Choroid plexus epithelial cell (primary cell): Measurements from ENCODE around the gene AMDHD1.

Experiments used
- DNase-seq: peaks from one replicate; pipeline ENCODE4 v3.0.0-alpha.2; 2010; ENCODE audit warnings: low read depth
- H3K4me3 ChIP-seq: 2 replicates; pipeline ENCODE4 v1.5.1; 2011; ENCODE audit warnings: low read depth, mild to moderate bottlenecking, control low read depth, low read length, moderate library complexity
- TF ChIP-seq, protein P1 (sequence below): conservative IDR thresholded peaks from 2 replicates; pipeline ENCODE4 v1.5.1; 2011; ENCODE audit warnings: low read depth, mild to moderate bottlenecking, control low read depth, inconsistent platforms, low read length, moderate library complexity

AMDHD1 gene

DNA sequence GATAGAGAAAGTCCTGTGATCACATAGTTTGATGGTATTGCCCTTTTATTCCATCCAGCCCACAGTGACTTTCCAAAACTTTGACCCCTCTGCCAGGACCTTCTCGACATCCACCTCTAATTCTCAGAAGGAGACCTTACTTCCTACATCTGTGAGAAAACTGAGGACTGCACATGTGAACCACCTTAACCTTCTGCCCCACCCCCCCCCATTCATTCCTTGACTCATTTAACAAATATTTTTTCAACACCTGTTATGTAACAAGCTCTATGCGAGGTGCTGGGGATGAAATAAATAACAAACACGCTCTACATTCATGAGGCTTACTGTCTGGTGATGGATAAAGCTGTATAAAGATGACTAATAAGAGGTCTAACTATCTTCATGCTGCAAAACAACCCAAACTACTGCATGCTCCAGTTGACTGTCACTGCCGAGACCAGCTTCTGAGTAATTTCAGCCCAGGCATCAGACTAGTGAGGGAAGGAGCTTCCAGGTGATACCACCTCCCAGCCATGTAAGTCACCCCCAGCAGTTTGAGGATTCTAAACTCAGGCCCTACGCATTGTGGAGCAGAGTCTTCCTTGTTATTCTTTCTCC is 54.9 kb downstream of the AMDHD1 start:
- H3K4me3 ChIP-seq: no peak overlapping the region
- DNase-seq: no peak
- TF ChIP-seq, protein P1, sequence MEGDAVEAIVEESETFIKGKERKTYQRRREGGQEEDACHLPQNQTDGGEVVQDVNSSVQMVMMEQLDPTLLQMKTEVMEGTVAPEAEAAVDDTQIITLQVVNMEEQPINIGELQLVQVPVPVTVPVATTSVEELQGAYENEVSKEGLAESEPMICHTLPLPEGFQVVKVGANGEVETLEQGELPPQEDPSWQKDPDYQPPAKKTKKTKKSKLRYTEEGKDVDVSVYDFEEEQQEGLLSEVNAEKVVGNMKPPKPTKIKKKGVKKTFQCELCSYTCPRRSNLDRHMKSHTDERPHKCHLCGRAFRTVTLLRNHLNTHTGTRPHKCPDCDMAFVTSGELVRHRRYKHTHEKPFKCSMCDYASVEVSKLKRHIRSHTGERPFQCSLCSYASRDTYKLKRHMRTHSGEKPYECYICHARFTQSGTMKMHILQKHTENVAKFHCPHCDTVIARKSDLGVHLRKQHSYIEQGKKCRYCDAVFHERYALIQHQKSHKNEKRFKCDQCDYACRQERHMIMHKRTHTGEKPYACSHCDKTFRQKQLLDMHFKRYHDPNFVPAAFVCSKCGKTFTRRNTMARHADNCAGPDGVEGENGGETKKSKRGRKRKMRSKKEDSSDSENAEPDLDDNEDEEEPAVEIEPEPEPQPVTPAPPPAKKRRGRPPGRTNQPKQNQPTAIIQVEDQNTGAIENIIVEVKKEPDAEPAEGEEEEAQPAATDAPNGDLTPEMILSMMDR: no peak

DNA sequence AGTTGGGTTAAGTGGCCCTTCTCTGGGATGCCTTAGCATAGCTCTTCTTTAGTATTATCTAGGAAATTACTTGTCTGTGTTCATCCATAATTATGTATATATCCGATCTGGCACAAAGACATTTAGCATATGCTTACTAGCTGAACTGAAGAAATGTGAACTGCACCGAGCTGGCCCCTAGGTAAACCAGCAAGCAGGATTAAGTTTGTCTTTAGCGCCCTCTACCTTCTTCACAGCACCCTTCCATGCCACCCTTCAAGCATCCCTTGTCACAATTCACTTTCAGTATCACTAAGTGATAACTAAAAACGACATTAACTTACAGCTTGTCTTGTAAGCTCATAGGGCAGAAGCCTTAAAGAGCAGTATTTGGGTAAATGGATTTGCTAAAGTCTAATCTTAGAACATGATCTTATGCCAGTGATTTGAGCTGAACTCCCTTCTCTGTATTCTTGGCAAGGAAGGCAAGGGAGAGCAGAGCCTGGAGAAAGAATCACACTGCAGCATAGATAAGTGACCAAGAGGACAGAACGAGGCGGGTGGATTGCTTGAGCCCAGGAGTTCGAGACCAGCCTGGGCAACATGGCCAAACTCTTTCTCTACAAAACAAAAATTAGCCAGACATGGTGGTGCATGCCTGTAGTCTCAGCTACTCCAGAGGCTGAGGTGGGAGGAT is 55.6 kb downstream of the AMDHD1 start:
- peak; percentile 81 for DNase-seq
- TF ChIP-seq, protein P1: peak; percentile 80
- H3K4me3 ChIP-seq: no peak overlapping the region

DNA sequence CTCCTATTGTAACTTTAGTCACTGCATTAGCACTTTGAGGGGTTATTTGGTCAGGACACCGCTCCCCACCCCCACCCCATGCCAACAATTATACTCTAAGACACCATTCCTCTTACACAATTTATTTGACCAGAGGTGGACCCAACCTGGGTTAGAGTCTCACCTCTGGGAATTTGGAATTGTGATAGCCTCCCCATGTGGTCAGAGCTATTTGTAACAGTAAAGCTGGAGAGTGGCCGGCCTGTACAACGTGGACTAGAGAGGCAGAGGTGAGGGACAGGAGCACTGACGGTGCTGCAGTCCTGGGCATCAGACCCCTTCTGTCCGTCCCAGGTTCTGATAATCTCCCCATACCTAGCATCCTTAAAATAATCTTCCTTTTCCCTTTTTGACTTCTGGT is 56.4 kb downstream of the AMDHD1 start:
- TF ChIP-seq, protein P1: no peak
- H3K4me3 ChIP-seq: no peak overlapping the region
- DNase-seq: no peak

DNA sequence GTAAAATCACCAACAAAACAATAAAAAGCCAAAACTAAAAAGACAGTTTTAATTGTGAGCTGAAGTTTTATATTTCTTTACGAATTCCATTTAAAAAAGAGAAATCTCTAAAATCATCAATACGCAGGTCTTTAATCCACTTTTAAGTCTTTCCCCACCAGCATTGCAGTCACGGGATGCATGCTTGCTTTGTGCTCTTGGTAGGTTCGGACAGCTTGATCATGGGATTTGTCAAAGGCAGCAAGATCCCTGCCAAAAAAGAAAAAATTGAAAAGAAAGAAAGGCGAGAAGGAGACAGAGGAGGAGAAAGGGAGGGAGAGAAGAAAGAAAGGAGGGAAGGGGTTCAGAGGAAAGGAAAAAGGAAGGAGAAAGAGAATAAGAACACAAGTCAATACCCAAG is 57.7 kb downstream of the AMDHD1 start:
- no peak for DNase-seq
- no peak overlapping the region for H3K4me3 ChIP-seq
- TF ChIP-seq, protein P1: no peak

DNA sequence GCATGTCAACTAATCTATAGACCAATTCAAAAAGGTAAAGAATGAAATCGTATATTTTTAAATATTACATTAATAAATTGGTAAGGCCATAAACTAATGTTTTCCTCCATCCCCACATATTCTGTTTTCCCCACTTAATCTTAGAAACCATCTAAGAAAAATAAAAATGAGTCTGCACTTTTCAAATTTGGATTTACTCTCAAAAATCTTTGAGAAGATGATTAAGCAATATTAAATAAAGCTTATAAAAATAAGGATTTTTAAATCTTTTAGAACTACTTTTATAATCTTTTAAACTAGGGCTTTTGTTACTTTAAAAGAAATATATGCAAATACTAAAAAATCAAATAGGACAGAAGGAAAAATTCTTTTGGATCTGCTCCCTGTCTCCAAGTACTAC is 63.6 kb downstream of the AMDHD1 start:
- DNase-seq: no peak
- TF ChIP-seq, protein P1: no peak
- H3K4me3 ChIP-seq: no peak overlapping the region

DNA sequence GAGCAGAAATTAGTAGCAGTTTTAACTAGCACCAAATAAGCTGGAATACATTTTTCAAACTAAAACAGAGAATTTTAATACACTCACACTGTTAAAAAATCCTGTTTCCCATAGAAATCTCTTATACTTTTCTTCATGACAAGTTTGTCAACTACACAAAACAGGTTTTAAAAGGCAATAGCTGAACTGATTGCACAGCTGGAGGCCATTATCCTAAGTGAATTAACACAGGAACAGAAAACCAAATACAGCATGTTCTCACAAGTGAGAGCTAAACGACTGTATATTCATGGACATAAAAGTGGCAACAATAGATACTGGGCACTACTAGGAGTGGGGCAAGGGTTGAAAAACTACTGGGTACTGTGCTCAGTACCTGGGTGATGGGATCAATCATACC is 64.6 kb downstream of the AMDHD1 start:
- DNase-seq: no peak
- H3K4me3 ChIP-seq: no peak overlapping the region
- TF ChIP-seq, protein P1: no peak
